Loucy (cell line): ENCODE data around the gene FAM181A.

Experiments
- EZH2phosphoT487 ChIP-seq: fragments of 200-600 bp; IDR thresholded peaks from 2 replicates; pipeline ENCODE4 v1.6.1; 2018; ENCODE audit warnings: antibody characterized with exemption, mild to moderate bottlenecking, moderate library complexity, borderline replicate concordance
- TF ChIP-seq, protein P1 (sequence below): fragments of 200-600 bp; sonication (generic); conservative IDR thresholded peaks from 2 replicates; pipeline ENCODE4 v1.5.1; 2014; ENCODE audit warnings: mild to moderate bottlenecking, antibody characterized with exemption, low read length

DNA sequence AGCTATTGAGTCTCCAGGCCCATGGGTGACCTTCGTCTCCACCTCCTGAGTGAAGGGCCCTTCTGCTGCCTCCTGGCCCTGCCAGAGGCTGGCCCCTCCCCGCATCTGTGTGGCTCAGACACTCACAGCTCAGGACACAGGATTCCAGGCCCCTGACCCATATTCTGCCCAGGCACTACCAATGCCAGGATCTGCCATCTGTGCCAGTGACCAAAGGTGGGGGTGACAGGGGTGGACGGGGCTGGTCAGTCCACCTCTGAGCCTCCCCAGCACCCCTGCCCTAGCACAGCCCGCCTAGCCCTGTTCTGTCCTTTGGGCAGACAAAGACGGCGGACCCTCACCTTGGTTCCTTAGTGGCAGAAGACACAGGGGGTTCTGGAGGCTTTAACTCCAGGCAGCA, 46.5 kb downstream of the FAM181A start:
- TF ChIP-seq, protein P1, sequence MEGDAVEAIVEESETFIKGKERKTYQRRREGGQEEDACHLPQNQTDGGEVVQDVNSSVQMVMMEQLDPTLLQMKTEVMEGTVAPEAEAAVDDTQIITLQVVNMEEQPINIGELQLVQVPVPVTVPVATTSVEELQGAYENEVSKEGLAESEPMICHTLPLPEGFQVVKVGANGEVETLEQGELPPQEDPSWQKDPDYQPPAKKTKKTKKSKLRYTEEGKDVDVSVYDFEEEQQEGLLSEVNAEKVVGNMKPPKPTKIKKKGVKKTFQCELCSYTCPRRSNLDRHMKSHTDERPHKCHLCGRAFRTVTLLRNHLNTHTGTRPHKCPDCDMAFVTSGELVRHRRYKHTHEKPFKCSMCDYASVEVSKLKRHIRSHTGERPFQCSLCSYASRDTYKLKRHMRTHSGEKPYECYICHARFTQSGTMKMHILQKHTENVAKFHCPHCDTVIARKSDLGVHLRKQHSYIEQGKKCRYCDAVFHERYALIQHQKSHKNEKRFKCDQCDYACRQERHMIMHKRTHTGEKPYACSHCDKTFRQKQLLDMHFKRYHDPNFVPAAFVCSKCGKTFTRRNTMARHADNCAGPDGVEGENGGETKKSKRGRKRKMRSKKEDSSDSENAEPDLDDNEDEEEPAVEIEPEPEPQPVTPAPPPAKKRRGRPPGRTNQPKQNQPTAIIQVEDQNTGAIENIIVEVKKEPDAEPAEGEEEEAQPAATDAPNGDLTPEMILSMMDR = no peak
- TF ChIP-seq EZH2phosphoT487 = no peak
